NCI-H146 treated with DMSO at 0.1 percent for 48 hours (cell line): ENCODE measurements around the gene NGRN.
"Not testable (repeated sequence)": the region's sequence is repeated elsewhere in the genome, so short reads cannot be mapped to it uniquely, and the experiment has no call there.

ENCODE experiments used
- DNase-seq: peaks from one replicate; lab custom pipeline; 2025; ENCODE audit not compliant: unreplicated experiment; lab: John Stamatoyannopoulos, UW

The NGRN gene

GRCh38 chr15:90281637-90282036 is 16.2 kb downstream of the NGRN start:
- DNase-seq = peak; percentile 5

GRCh38 chr15:90286678-90287077 is 21.2 kb downstream of the NGRN start:
- DNase-seq = no peak

GRCh38 chr15:90287101-90287500 is 21.6 kb downstream of the NGRN start:
- DNase-seq = no peak

- DNase-seq = no peak
These were observed 22.5 kb downstream of the NGRN start for GRCh38 chr15:90287946-90288345.

- no peak for DNase-seq
These were observed 26.3 kb downstream of the NGRN start for GRCh38 chr15:90291679-90292356.

GRCh38 chr15:90293040-90293810 is 27.8 kb downstream of the NGRN start:
- peak; percentile 79 for DNase-seq

GRCh38 chr15:90294159-90294558 is 28.7 kb downstream of the NGRN start:
- DNase-seq = no peak

- no peak for DNase-seq
These were observed 29.3 kb downstream of the NGRN start for GRCh38 chr15:90294601-90295269.

- DNase-seq = peak; percentile 5
These were observed 29.8 kb downstream of the NGRN start for GRCh38 chr15:90295270-90295648.

- not testable (repeated sequence) for DNase-seq
These were observed 30.9 kb downstream of the NGRN start for GRCh38 chr15:90296316-90296884.

GRCh38 chr15:90297021-90297420 is 31.5 kb downstream of the NGRN start:
- no peak for DNase-seq

- no peak for DNase-seq
These were observed 35.1 kb downstream of the NGRN start for GRCh38 chr15:90300541-90300940.

- DNase-seq = peak; percentile 9
These were observed 35.7 kb downstream of the NGRN start for GRCh38 chr15:90300988-90301706.

- DNase-seq = no peak
These were observed 36.3 kb downstream of the NGRN start for GRCh38 chr15:90301707-90302300.

- DNase-seq = not testable (repeated sequence)
These were observed 39.9 kb downstream of the NGRN start for GRCh38 chr15:90305355-90305754.

- no peak for DNase-seq
These were observed 40.5 kb downstream of the NGRN start for GRCh38 chr15:90305932-90306331.

- DNase-seq = no peak
These were observed 41.1 kb downstream of the NGRN start for GRCh38 chr15:90306560-90306959.

GRCh38 chr15:90307661-90308060 is 42.2 kb downstream of the NGRN start:
- no peak for DNase-seq

GRCh38 chr15:90309020-90309419 is 43.5 kb downstream of the NGRN start:
- no peak for DNase-seq

- DNase-seq = no peak
These were observed 50.0 kb downstream of the NGRN start for GRCh38 chr15:90315278-90315982.
